ENCODE results near the gene ZNF511.

The ZNF511 gene

GRCh38 chr10:133358162-133358924 is 49.6 kb downstream of the ZNF511 start:
- peak overlapping the region; percentile 92 for H3K27ac ChIP-seq

GRCh38 chr10:133358925-133359310 is 50.2 kb downstream of the ZNF511 start:
- H3K27ac ChIP-seq = peak overlapping the region; percentile 92
- no peak for TF ChIP-seq ZFX (IDR thresholded peaks at IDR 0.05)
- TF ChIP-seq, protein P1, sequence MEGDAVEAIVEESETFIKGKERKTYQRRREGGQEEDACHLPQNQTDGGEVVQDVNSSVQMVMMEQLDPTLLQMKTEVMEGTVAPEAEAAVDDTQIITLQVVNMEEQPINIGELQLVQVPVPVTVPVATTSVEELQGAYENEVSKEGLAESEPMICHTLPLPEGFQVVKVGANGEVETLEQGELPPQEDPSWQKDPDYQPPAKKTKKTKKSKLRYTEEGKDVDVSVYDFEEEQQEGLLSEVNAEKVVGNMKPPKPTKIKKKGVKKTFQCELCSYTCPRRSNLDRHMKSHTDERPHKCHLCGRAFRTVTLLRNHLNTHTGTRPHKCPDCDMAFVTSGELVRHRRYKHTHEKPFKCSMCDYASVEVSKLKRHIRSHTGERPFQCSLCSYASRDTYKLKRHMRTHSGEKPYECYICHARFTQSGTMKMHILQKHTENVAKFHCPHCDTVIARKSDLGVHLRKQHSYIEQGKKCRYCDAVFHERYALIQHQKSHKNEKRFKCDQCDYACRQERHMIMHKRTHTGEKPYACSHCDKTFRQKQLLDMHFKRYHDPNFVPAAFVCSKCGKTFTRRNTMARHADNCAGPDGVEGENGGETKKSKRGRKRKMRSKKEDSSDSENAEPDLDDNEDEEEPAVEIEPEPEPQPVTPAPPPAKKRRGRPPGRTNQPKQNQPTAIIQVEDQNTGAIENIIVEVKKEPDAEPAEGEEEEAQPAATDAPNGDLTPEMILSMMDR (conservative IDR thresholded peaks at IDR 0.05) = no peak

More at GRCh38 chr10:133358162-133358924, 49.6 kb downstream of the ZNF511 start:
- TF ChIP-seq, protein P1 (conservative IDR thresholded peaks at IDR 0.05) = no peak
- no peak for TF ChIP-seq ZFX (IDR thresholded peaks at IDR 0.05)

DNA sequence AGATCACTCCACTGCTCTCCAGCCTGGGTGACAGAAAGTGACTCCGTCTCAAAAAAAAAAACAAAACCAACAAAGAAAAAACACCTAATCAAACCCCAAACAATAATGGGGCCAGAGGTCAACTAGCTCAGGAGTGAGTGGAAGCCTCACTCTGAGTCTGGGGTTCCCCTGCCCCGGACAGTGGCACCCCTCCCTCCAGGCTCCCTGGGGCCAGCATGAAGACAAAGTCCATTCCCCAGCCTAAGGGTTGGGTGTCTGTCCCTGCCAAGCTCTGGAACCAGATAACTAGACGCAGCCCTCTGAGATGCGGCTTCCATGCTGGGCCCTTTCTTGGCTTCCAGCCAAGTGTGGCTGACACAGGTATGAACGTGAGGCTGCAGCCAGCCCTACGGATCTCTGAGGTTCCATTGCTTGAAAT is 50.8 kb downstream of the ZNF511 start:
- TF ChIP-seq, protein P1 (conservative IDR thresholded peaks at IDR 0.05) = no peak
- peak; percentile 23; the same call in 1 of the 2 replicates for TF ChIP-seq ZFX (IDR thresholded peaks at IDR 0.05)

DNA sequence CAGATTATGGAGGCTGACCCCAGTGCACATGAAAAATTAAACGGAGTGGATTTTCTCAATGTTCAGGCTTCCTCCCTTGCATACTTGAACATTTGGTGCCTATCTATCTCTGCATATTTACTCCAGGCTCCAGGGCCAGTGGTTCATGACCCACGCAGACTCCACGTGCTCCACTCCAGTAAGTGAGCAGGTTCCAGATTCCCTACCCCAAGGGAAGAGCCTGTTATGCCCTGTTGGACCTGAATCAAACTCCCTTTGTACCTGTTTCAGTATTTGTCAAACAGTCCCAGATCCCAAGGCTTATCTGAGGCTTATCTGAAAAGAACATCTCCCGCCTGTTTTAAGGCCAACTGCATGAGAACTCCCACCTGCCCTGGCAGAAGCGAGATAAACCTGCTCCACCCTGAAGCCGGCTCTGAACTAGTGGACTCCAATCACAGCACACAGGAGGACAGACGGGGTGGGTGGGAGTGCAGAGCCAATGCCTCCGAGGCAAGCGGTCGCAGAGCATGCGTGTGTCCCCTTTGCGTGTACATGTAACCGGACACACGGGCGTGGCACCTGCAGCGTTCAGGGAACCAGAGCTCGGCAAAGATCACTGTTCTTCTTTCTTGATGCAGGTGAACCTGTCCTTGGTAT is 51.4 kb downstream of the ZNF511 start:
- no peak for TF ChIP-seq ZFX (IDR thresholded peaks at IDR 0.05)
- TF ChIP-seq, protein P1 (conservative IDR thresholded peaks at IDR 0.05) = no peak
- H3K27ac ChIP-seq = peak overlapping the region; percentile 92

More for the DNA sequence above, 50.8 kb downstream of the ZNF511 start:
- peak overlapping the region; percentile 92 for H3K27ac ChIP-seq

GRCh38 chr10:133361227-133361626 is 52.5 kb downstream of the ZNF511 start:
- TF ChIP-seq ZFX (IDR thresholded peaks at IDR 0.05) = no peak
- TF ChIP-seq, protein P1 (conservative IDR thresholded peaks at IDR 0.05) = no peak

GRCh38 chr10:133361773-133362441 is 53.2 kb downstream of the ZNF511 start:
- TF ChIP-seq, protein P1 (conservative IDR thresholded peaks at IDR 0.05) = no peak
- TF ChIP-seq ZFX (IDR thresholded peaks at IDR 0.05) = no peak
- peak overlapping the region; percentile 92 for H3K27ac ChIP-seq

More at GRCh38 chr10:133361227-133361626, 52.5 kb downstream of the ZNF511 start:
- peak overlapping the region; percentile 92 for H3K27ac ChIP-seq
